Globus pallidus (tissue), 1 donor: ENCODE data around the gene PLXNA1.

Experiments used
- DNase-seq: peaks from one replicate; pipeline ENCODE4 v3.0.0-alpha.2; 2015; ENCODE audit warnings: low spot score

PLXNA1 gene

GRCh38 chr3:127019449-127019848 lies 36.5 kb downstream of the PLXNA1 start:
- no peak for DNase-seq

DNA sequence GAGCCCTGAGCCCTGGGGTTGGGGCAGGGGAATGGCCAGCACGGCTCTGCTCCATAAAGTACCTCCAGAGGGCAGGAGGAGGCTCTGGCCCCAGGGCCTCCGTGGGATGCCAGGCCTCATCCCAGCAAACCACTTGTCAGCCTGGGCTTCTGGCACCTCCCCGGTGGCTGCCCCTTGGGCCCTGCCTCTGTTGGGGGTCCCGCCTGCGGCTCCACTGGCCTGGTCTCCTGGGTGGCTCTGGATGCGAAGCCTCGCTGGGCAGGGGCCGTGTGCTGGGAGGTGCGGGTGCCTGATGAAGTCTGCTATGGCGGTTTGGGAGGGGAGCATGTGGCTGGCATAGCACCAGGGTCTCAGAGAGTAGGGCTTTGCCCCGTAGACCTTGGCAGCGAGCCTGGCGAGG lies 37.6 kb downstream of the PLXNA1 start:
- DNase-seq, result no peak

GRCh38 chr3:127022849-127023248 lies 39.9 kb downstream of the PLXNA1 start:
- DNase-seq, result no peak

- DNase-seq, result no peak
Observed at GRCh38 chr3:127025456-127025855, 42.5 kb downstream of the PLXNA1 start.

- no peak for DNase-seq
Observed at GRCh38 chr3:127026036-127026435, 43.1 kb downstream of the PLXNA1 start.

DNA sequence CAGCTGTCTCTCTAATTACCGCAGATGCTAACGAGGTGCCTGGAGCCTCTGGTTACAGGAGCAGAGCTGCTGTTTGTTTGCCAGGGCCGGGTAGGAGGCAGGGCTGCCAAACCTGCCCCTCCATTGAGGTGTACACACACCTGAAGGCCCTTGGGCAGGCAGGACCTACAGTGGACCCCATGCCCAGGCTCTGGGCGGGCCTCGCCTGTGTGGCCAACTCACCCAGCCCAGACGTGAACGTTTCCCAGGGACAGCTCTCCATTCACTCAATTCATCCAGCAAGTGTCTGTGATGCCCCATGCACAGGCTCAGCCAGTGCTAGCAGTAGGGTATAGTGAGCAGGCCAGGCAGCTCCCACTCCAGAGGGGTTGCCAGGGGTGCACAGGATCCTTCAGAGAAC lies 43.7 kb downstream of the PLXNA1 start:
- DNase-seq, result no peak

- DNase-seq, result no peak
Observed at GRCh38 chr3:127027061-127027735, 44.3 kb downstream of the PLXNA1 start.

- DNase-seq, result no peak
Observed at GRCh38 chr3:127027811-127028548, 45.1 kb downstream of the PLXNA1 start.

DNA sequence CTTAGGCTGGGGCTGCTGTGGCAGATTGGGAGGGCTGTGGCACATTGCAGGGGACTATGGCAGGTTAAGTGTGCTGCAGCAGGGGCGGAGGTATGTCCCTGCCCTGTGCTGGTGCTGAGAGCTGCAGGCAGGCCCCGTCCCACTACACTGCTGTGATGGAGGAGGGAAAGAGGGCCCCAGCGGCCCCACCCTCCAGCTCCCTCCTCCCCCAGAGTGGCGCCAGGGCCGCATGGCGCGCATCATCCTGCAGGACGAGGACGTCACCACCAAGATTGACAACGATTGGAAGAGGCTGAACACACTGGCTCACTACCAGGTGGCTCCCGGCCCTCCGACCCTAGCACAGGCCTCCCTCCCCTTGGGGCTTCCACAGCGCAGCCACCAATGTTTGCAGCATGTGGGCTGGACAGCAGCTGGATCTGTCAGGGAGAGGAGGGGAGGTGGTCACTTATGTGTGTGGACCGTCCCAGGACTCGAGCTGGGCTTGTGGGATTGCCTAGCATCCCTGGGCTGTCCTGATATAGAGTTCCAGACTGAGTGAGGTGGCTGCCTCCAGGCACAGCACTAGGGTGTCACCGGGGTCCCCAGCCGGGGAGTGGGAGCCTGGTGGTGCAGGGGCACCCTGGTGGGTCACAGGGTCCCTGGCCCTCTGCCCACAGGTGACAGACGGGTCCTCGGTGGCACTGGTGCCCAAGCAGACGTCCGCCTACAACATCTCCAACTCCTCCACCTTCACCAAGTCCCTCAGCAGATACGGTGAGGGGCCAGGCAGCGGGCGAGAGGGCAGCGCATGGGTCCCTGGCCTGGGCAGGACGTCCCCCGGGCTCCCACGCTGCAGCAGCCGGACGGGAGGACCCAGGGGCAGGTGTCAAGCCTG lies 46.1 kb downstream of the PLXNA1 start:
- no peak for DNase-seq

DNA sequence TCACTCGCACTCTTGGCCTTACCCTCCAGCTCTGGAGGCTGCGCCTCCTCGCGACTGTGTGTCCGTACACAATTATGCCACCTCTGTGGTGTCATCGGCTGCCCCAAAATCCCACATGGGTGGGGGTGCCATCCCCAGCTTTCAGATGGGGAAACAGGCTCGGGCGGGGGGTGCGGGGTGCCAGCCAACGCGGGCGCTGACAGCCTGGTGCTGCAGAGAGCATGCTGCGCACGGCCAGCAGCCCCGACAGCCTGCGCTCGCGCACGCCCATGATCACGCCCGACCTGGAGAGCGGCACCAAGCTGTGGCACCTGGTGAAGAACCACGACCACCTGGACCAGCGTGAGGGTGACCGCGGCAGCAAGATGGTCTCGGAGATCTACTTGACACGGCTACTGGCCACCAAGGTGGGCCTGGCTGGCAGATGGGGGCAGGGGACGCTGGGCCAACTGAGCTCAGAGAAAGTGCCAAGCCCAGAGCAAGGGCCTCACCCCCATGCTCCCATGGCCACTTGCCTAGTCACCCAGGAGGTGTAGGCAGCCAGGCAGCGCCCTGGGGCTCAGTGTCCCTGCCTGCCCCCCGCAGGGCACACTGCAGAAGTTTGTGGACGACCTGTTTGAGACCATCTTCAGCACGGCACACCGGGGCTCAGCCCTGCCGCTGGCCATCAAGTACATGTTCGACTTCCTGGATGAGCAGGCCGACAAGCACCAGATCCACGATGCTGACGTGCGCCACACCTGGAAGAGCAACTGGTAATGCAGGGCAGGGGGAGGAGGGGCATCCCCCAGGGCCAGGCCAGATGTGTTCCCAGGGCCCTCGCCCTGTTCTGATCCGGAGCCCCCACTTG lies 47.0 kb downstream of the PLXNA1 start:
- no peak for DNase-seq

- DNase-seq, result no peak
Observed at GRCh38 chr3:127030508-127031412, 47.8 kb downstream of the PLXNA1 start.

GRCh38 chr3:127031413-127031810 lies 48.5 kb downstream of the PLXNA1 start:
- DNase-seq, result no peak

DNA sequence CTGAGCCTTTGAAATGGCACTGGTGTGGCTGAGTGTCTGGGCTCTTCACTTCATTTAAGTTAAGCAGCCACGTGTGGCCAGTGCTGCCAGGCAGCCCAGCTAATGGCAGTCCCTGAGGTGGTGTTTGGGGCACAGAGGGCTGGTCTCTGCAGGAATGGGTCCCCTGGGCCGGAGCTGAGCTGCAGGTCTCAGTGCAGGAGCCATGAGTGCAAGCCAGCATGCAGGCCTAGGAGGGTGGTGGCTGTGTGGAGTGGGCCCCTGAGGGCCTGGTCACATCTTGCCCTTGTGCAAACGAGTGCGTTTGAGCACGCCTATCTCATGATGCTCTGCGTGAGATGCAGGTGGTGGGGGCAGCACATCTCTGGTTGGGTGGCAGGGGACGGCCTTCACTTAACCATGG lies 48.9 kb downstream of the PLXNA1 start:
- no peak for DNase-seq

GRCh38 chr3:127032296-127032990 lies 49.5 kb downstream of the PLXNA1 start:
- DNase-seq, result no peak
